ENCODE measurements around the gene JAK2. TPM values are rescaled to one million over a fixed set of nuclear protein-coding genes. Genes with fewer than 3 reads are reported as not detected.

Gene JAK2
- total RNA-seq, 2 experiments from 2014 or later, result 25.7 to 27.2 TPM

DNA sequence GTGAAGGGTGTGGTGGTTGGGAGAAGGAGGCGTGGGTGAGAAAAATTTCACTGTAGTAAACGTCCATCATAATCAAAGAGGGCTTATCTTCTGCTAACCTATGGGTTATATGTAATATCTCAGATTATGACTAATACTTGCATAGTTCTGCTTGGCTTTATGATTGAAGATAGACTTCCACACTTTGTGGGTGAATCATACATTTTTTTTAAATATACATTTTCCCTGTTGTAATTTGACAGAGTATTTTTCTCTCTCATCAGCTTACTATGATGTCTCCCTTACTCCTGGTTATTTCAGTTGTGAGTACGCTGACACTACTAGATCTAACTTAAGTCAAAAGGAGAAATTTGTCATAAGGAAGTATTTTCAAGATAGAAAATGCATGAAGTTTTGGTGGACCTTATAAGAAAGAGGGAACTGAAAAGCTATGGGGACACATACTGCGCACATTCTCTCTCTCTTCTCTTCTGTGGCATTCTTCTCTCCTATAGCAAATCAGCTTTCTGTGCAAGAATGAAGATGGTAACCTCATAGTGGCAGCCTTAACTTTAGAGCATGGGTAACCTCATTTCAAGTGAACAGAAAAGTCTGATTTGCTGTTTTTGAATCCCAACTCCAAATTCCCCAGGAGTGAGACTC lies 4.9 kb upstream of the JAK2 start:
- Mint-ChIP-seq H3K36me3 (ENCODE audit: low read depth) (peaks cover 2% of the 10 kb centered on the region), H3K4me1 (ENCODE audit: low read depth) (peaks cover 49% of the 10 kb centered on the region), H3K27ac (no peak overlapping the region), H3K9me3 (ENCODE audit: insufficient read depth) (no peaks in the 10 kb centered on the region), H3K4me3 (no peak overlapping the region), H3K27me3 (ENCODE audit: low read depth) (no peaks in the 10 kb centered on the region)
- CTCF ChIA-PET, result interaction anchor here (0.7 to 2.6 kb wide), 5 partner anchors 21 to 220 kb away, joined by 3 to 9 read pairs (median 3); no protein-coding TSS in a partner anchor
- ATAC-seq (no peak), DNase-seq (no peak)
- POLR2A ChIA-PET, result interaction anchor here (0.7 to 1.7 kb wide), 2 partner anchors 9 to 317 kb away, joined by 3 to 4 read pairs; no protein-coding TSS in a partner anchor

- Mint-ChIP-seq H3K36me3 (ENCODE audit: low read depth) (peaks cover 12% of the 10 kb centered on the region), H3K27ac (peak overlapping the region; percentile 53), H3K27me3 (ENCODE audit: low read depth) (no peaks in the 10 kb centered on the region), H3K4me1 (ENCODE audit: low read depth) (peaks cover 55% of the 10 kb centered on the region), H3K4me3 (peak overlapping the region; percentile 96), H3K9me3 (ENCODE audit: insufficient read depth) (no peaks in the 10 kb centered on the region)
- POLR2A ChIA-PET, result interaction anchor here (0.8 to 2.5 kb wide), 6 partner anchors 11 to 243 kb away, joined by 3 to 18 read pairs (median 4); no protein-coding TSS in a partner anchor
- DNase-seq (no peak), ATAC-seq (no peak)
- CTCF ChIA-PET, result interaction anchor here (0.7 to 2.6 kb wide), 14 partner anchors 9 to 223 kb away, joined by 3 to 16 read pairs (median 4); no protein-coding TSS in a partner anchor
Observed at GRCh38 chr9:4982721-4983482, 2.2 kb upstream of the JAK2 start.

DNA sequence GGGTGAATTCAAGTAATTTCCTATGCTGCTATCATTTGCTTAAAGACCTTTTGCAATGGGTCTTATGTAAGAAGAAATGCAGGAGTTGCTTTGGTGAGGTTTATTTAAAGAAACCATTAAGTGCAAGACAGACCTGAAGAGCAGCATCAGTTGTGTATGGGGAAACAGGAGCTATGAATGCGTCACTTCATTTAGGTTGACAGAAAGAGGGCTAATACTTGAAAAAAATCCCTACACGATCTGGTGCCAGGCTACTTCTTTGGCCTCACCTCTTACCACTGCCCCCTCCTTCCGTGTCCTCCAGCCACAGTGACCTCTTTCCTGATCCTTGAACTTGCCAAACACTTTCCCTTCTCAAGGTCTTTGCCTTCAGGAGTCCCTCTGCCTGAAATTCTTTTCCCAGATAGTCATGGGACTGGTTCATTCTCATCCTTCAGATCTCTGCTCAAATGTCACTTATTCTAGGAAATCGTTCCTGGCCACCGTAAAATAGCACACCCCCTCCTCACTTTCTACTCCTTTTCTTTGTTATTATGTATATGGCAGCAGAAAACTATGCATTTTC lies 1.4 kb upstream of the JAK2 start:
- POLR2A ChIA-PET, result interaction anchor here (0.8 to 2.5 kb wide), 2 partner anchors 13 to 48 kb away, joined by 4 to 18 read pairs; no protein-coding TSS in a partner anchor
- DNase-seq (no peak), ATAC-seq (no peak)
- CTCF ChIA-PET, result interaction anchor here (0.7 to 2.6 kb wide), 7 partner anchors 9 to 224 kb away, joined by 3 to 16 read pairs (median 10); no protein-coding TSS in a partner anchor
- peaks cover 12% of the 10 kb centered on the region for H3K36me3 Mint-ChIP-seq (ENCODE audit: low read depth)
- H3K4me1 Mint-ChIP-seq (ENCODE audit: low read depth), result peaks cover 55% of the 10 kb centered on the region
- no peaks in the 10 kb centered on the region for H3K9me3 Mint-ChIP-seq (ENCODE audit: insufficient read depth)
- peak overlapping the region; percentile 96 for H3K4me3 Mint-ChIP-seq
- H3K27ac Mint-ChIP-seq, result peak overlapping the region; percentile 97
- H3K27me3 Mint-ChIP-seq (ENCODE audit: low read depth), result no peaks in the 10 kb centered on the region

GRCh38 chr9:4984171-4984620 lies 876 bp upstream of the JAK2 start:
- Mint-ChIP-seq H3K4me3 (peak overlapping the region; percentile 96), H3K9me3 (ENCODE audit: insufficient read depth) (no peaks in the 10 kb centered on the region), H3K4me1 (ENCODE audit: low read depth) (peaks cover 54% of the 10 kb centered on the region), H3K27me3 (ENCODE audit: low read depth) (no peaks in the 10 kb centered on the region), H3K36me3 (ENCODE audit: low read depth) (peaks cover 12% of the 10 kb centered on the region), H3K27ac (peak overlapping the region; percentile 97)
- ChIA-PET CTCF (interaction anchor here (1.0 to 10.3 kb wide), 6 partner anchors 14 to 455 kb away, joined by 3 to 89 read pairs (median 10); no protein-coding TSS in a partner anchor), POLR2A (interaction anchor here (1.2 to 2.7 kb wide), 10 partner anchors 9 to 644 kb away, joined by 4 to 58 read pairs (median 7); partner anchors contain the start of genes AK3, RCL1 and RIC1)
- no peak for DNase-seq
- peak; percentile 0 for ATAC-seq

GRCh38 chr9:4985386-4986266 lies 554 bp downstream of the JAK2 start:
- Mint-ChIP-seq H3K9me3 (ENCODE audit: insufficient read depth) (no peaks in the 10 kb centered on the region), H3K27ac (peak overlapping the region; percentile 97), H3K4me3 (peak overlapping the region; percentile 96), H3K4me1 (ENCODE audit: low read depth) (peaks cover 40% of the 10 kb centered on the region), H3K27me3 (ENCODE audit: low read depth) (no peaks in the 10 kb centered on the region), H3K36me3 (ENCODE audit: low read depth) (peaks cover 12% of the 10 kb centered on the region)
- CTCF ChIA-PET, result interaction anchor here (0.6 to 10.3 kb wide), 20 partner anchors 8 to 615 kb away, joined by 3 to 89 read pairs (median 4); partner anchors contain the start of genes AK3 and RCL1
- no peak for ATAC-seq
- POLR2A ChIA-PET, result interaction anchor here (0.6 to 2.7 kb wide), 19 partner anchors 11 to 643 kb away, joined by 3 to 58 read pairs (median 6); partner anchors contain the start of genes AK3, CD274, RCL1 and RIC1
- DNase-seq, result peak; percentile 57

DNA sequence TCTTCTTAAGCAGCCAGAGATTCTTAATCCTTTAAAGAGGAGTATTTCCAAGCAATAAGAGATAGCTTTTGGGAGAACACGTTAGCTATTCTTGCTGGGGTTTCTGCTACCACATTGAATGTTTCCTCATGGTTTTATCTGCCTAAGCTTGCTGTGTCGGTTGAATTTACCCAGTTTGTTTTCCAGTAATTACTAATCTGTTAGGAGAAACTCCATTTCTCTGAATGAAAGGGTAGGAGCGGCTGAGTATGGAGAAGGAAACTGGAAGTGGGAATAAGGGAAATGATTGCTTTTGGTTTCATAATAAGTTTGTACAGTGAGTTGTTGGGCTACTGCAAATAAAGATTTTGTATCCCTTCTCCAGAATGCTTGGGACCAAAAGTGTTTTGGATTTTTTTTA lies 1.2 kb downstream of the JAK2 start:
- Mint-ChIP-seq H3K4me3 (peak overlapping the region; percentile 96), H3K9me3 (ENCODE audit: insufficient read depth) (no peaks in the 10 kb centered on the region), H3K27ac (peak overlapping the region; percentile 97), H3K36me3 (ENCODE audit: low read depth) (peaks cover 12% of the 10 kb centered on the region), H3K4me1 (ENCODE audit: low read depth) (peaks cover 40% of the 10 kb centered on the region), H3K27me3 (ENCODE audit: low read depth) (no peaks in the 10 kb centered on the region)
- CTCF ChIA-PET, result interaction anchor here (0.7 to 10.3 kb wide), 19 partner anchors 9 to 614 kb away, joined by 3 to 89 read pairs (median 5); partner anchors contain the start of genes AK3 and RCL1
- DNase-seq, result no peak
- POLR2A ChIA-PET, result interaction anchor here (0.6 to 2.7 kb wide), 7 partner anchors 15 to 307 kb away, joined by 3 to 58 read pairs (median 6); partner anchors contain the start of genes CDC37L1 and RCL1
- ATAC-seq, result no peak

DNA sequence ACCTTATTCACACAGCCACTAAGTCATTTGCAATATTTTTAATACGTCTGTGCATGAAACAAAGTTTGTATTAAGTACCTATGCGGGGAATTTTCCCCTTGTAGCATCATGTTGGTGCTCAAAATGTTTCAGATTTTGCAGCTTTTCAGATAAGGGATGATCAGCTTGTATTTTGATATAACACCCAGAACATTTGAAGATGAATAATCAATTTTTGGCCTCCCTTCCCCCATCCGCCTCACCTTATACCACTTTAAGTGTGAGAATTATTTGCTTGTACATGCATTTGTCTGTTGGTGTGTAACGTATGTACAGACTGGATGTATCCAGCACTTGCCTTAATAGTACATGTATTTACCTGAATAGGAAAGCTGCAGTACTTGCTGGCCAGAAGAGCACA lies 1.7 kb downstream of the JAK2 start:
- Mint-ChIP-seq H3K27ac (peak overlapping the region; percentile 18), H3K4me1 (ENCODE audit: low read depth) (peaks cover 39% of the 10 kb centered on the region), H3K9me3 (ENCODE audit: insufficient read depth) (no peaks in the 10 kb centered on the region), H3K27me3 (ENCODE audit: low read depth) (no peaks in the 10 kb centered on the region), H3K4me3 (peak overlapping the region; percentile 96), H3K36me3 (ENCODE audit: low read depth) (peaks cover 13% of the 10 kb centered on the region)
- DNase-seq (no peak), ATAC-seq (no peak)
- ChIA-PET CTCF (interaction anchor here (0.9 to 10.3 kb wide), 20 partner anchors 16 to 648 kb away, joined by 3 to 89 read pairs (median 4); partner anchors contain the start of genes AK3 and RCL1), POLR2A (interaction anchor here (0.6 to 2.7 kb wide), 5 partner anchors 15 to 307 kb away, joined by 3 to 58 read pairs (median 6); partner anchors contain the start of genes CDC37L1 and RCL1)

DNA sequence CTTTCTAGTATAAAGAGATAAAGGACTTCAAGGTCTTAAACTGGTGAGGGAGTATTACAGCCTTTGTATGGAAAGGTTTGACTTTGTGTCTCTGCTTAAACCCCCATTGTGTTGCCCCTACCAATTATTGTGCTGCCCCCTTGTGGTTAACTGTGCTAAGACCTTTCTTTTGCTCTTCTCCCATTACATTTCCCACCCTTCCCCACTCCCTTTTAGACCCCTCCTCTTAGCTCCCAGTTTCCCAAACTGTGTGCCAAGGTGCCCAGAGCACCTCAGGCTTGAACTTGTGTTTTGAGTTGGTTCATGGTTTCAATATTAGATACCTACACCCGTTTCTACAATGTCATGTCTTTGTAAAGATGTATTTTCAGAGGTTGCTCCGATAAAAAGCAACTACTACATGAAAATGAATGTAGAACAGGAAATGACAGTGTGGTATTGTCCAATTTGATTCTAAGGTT lies 2.9 kb downstream of the JAK2 start:
- H3K4me1 Mint-ChIP-seq (ENCODE audit: low read depth), result peaks cover 39% of the 10 kb centered on the region
- ChIA-PET POLR2A (interaction anchor here (1.0 to 1.3 kb wide), 2 partner anchors 34 to 49 kb away, joined by 3 read pairs; no protein-coding TSS in a partner anchor), CTCF (interaction anchor here (0.6 to 10.3 kb wide), 42 partner anchors 10 to 649 kb away, joined by 3 to 89 read pairs (median 4); partner anchors contain the start of genes AK3 and RCL1)
- no peak overlapping the region for H3K4me3 Mint-ChIP-seq
- DNase-seq (peak; percentile 76), ATAC-seq (no peak)
- peaks cover 25% of the 10 kb centered on the region for H3K36me3 Mint-ChIP-seq (ENCODE audit: low read depth)
- H3K27ac Mint-ChIP-seq, result no peak overlapping the region
- H3K9me3 Mint-ChIP-seq (ENCODE audit: insufficient read depth), result no peaks in the 10 kb centered on the region
- no peaks in the 10 kb centered on the region for H3K27me3 Mint-ChIP-seq (ENCODE audit: low read depth)

DNA sequence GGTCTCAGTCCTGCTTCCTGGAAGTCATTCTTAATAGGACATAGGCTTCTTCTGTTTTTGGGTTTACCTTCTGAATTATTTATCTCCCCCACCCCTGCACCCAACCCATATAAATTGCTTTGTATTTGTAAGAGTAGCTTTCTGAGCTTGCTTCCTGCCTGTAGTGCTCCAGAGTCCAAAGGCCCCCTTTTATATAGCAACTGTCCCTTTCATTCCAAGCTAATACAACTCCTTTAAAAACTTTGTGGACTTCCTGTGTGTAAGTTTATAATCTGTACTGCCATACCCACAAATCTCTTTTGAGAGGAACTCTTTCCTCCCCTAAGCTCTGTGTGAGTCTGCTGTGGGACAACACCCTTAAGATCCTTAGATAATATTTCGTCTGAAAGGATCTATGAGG lies 7.8 kb downstream of the JAK2 start:
- Mint-ChIP-seq H3K9me3 (ENCODE audit: insufficient read depth) (no peaks in the 10 kb centered on the region), H3K27ac (no peak overlapping the region), H3K4me3 (no peak overlapping the region), H3K4me1 (ENCODE audit: low read depth) (peaks cover 46% of the 10 kb centered on the region), H3K27me3 (ENCODE audit: low read depth) (no peaks in the 10 kb centered on the region), H3K36me3 (ENCODE audit: low read depth) (peaks cover 55% of the 10 kb centered on the region)
- ChIA-PET POLR2A (no interaction called here), CTCF (interaction anchor here (0.7 to 10.3 kb wide), 7 partner anchors 10 to 235 kb away, joined by 3 to 89 read pairs (median 3); no protein-coding TSS in a partner anchor)
- no peak for DNase-seq
- no peak for ATAC-seq
